GDM1 (cell line): ENCODE measurements around the gene CACNG4.
"Not testable (repeated sequence)": the region's sequence is repeated elsewhere in the genome, so short reads cannot be mapped to it uniquely, and the experiment has no call there.

Experiments used
- DNase-seq: peaks from one replicate; lab custom pipeline; 2025; lab: John Stamatoyannopoulos, UW

The CACNG4 gene

DNA sequence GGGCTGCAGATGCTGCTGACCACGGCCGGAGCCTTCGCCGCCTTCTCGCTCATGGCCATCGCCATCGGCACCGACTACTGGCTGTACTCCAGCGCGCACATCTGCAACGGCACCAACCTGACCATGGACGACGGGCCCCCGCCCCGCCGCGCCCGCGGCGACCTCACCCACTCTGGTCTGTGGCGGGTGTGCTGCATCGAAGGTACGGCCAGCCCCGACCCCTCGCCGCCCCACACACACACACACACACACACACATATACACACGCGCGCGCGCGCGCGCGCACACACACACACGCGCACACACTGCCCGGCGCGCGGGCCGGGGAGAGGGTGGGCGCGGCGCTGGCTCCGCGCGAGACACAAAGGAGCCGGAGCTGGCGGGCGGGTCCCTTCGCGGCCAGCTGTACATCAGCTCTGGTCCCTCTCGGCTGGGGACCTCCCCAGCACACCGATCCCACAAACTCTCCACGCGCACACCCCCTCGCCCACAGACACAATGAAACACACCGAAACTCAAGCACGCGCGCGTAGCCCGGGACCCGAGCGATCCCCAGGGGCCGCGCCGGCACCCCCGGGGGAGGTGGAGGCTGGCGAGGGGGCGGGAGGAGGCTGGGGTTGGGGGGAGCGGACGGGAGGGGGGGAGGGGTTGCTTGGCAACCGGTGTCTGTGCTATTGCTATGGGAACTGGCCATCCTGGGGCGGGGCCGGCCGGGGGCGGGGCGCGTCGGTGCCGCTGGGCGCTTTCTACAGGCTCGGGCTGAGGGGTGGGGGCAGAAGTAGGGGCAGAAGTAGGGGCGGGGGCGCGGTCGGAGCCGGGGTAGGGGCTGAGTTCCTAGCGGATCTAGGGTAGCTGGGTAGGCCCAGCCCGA lies 658 bp downstream of the CACNG4 start:
- DNase-seq = no peak

DNA sequence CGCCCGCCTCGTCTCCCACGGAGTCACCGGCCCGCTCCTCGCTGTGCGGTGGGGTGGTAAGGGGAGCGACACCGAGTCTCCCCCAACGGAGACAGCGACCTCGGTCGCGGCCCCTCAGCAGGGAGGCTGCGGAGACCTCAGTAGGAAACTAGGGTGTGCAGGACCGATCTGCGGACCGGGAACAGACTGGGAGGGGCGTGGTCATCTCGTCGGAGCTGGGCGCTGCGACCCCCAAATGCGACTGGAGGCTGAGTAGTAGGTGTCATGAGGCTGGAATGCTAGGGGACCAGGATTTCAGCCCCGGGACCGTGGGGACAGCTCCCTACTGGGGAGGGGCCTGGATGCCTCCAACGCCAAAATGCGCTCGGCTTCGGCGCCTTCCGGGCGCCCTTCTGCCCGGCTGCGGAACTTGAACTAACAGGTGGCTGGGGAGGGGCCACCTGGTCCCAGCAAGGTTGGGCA lies 1.3 kb downstream of the CACNG4 start:
- DNase-seq = no peak

DNA sequence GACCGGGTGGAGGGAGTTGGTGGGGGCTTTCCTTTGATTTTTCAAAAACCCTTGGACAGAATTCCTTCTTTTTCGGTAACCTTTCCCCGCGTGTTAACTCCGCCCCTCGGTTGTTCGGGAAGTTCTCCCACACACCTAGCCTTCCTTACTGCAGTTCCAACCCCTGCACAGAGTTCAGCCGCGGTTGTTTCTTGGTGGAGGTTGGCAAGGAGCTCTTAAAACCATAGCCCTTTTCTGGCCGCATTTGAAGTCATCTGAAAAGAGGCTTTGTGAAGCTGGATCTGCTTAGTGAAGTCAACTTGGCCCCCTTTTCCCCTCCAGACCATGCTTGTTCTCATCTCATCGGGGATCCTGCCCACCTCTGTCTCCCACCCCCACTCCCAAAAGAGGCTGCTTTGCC lies 1.8 kb downstream of the CACNG4 start:
- no peak for DNase-seq

DNA sequence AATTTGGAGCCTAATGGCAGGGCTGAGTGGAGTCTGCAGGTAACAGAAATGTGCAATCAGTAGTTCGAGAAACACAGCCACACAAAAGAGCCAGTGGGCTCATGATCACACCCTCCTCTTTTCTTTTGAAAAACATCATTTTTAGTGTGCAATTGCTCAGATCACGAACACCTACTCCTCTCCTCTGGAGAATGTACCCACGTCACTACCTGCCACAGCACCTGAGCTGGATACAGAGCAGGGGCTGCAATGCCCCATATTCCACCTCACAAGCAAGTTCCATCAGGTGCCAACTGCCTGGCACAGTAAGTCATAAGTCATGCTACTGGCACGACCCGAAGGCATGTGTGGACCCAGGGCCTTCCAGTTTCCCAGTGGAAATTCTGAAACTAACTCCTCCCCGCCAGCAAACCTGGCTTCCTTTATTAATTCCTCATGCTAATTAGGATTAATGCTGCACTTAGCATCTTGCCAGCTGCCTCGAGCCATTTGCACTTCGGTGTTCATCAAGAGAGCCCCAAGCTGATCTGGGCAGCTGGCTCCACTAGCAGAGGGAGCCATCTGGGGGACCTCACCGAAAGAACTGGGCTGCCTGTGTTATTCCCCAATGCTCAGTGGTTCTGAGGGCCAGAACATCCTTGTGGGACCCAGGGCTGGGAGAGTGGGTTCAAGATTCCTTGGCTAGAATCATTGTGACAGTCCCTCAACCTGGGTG lies 2.4 kb downstream of the CACNG4 start:
- DNase-seq = no peak

DNA sequence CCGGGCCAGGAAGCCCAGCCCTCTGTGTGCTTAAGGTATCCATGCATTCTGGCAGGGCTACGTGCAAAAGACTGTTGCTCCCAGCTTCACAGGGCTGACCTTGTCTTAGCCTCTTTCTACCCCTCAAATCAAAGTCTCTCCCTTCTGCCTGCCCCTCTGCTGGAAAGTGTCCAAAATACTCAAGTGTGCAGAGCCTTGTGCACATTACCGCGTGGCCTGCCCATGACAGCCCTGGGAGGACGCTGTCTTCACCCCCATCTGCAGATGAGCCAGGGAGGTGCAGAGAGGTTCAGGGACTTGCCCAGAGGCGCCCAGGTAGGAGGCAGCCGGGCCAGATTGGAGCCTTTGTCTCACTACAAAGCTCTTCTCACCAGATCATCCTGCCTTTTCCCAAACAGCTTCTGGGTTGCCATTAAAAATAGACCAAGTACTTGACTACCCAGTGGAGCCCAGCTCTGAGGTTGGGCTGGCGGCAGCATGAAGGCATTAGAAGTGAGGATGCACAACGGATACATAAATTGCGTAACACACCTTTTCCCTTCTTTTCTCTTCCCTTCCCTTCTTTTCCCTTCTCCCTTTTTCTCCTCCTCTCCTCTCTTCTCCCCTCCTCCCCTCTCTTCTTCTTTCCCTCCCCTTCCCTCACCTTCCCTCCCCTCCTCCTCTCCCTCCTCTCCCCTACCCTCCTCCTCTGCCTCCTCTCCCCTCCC lies 3.5 kb downstream of the CACNG4 start:
- no peak for DNase-seq

DNA sequence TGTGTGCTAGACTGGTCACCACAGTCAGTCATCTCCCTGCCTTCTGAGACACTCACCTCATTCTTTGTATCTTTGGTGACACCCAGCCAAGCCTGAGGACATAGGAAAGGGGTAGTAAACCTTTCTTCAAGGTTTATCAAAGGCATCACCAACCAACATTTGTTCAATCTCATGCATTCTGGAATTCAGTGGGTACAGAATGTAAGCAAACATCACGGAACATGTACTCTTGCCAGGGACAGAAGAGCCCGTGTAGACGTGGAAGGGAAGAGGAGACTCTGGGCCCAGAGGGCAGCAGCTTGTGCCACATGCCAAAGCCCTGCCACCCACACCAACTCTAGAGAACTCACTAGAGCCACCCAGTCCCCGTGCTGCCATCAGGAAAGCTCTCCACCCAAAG lies 4.4 kb downstream of the CACNG4 start:
- no peak for DNase-seq

DNA sequence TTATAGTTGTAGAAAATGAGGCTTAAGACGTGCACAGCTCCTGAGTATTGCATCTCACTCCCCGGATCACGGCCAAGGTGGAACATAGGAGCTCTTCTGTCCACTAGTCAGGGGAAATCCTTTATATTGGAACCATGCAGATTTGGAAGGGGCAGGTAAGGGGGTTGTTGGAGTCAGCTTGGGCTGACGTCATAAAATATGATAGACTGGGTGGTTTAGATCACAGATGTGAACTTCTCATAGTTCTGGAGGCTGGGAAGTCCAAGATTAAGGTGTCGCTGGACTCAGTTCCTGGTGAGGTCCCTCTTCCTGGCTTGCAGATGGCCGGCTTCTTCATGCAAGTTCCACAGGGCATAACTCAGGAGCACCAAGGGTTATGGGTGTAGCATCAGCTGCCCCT lies 5.6 kb downstream of the CACNG4 start:
- no peak for DNase-seq

DNA sequence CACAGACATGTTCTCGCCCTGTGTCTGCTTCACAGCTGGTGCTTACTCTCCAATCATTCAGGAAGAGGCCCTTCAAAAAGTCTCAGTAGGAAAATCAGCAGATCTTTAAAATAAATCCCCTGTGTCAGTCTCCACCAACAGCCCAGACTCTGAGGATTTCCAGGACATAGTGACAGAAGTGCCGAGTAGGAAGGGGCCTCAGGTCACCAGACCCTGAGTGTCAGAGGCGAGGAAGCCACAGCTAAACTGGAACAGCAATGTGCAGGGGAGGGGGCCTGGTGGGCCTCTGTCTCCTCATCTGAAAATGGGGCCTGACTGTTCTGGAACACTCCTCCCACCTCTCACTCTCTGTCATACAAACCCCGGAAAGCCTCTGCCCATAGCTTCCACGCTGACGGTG lies 6.3 kb downstream of the CACNG4 start:
- DNase-seq = no peak

DNA sequence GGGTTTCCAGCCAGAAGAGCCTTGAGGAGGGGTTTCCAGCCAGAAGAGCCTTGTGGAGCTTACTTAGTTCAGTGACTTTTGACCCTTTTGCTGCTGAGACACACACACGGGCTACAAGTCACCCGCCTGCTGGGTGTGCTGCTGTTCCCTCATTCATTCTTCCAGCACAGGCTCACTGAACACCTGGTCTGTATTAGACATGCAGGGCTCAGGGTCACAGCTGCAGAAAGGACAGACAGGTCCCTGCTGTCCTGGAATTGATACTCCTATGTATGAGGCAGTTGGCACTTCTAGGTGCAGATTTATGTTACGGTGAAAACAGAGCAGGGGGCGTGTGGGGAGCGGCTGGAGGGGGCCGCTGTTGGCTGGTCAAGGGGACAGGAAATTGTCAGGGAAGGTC lies 6.8 kb downstream of the CACNG4 start:
- DNase-seq = no peak

DNA sequence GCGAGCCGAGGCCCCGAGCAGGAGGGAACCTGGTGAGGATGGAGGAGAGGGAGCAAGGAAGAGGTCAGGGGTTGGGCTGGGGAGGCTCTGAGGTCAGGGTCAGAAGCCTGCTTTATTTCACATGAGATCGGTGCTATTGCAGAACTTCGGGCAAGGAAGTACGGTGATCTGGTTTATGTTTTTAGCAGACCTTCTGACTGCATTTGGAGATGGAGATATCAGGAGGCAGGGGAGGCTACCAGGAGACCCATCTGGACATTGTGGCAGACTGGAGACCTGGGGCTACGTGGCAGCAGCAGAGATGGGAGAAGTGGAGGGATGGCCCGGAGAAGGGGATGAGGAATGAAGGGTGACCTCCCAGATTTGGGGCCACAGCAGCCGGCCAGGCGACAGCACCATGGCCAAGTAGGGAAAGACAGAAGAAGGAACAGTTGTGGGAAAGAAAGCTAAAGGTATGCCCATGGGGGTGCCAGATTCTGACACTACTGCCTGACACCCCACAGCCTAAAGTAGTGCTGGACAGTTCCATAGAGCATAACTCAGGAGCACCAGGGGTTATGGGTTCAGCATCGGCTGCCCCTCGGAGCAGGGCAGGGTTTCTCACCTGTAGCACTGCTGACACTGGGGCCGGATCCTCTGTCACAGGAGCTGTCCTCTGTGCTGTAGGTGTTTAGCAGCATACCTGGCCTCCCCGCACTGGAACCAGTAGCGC lies 7.4 kb downstream of the CACNG4 start:
- DNase-seq = no peak

DNA sequence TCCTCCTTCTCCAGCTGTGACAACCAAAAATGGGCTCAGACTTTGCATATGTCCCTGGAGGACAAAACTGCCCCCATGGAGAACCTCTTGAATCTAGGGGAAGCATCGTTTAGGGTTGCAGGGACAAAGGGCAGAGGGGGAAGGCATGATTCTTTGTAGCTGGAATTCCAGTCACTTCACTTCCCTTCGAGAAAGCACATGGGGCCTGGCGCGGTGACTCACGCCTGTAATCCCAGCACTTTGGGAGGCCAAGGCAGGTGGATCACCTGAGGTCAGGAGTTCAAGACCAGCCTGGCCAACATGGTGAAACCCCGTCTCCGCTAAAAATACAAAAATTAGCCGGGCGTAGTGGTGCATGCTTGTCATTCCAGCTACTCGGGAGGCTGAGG lies 7.9 kb downstream of the CACNG4 start:
- not testable (repeated sequence) for DNase-seq

DNA sequence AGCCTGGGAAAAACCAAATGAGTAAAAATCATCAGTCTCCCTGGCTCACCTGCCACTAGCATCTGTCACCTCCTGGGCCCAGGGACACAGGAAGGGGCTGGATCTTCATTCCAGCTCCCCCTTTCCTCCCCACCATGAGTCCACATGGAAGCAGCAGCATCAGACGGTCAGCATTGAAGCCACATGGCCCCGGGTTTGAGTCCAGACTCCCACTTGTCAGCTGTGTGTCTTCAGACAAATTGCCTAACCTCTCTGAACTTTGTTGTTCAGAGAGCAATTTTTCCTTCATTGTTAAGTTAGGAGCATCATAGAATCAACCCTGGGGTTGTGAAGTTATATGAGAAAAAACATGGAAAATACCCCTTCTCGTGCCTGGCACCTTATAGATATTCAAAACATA lies 10.7 kb downstream of the CACNG4 start:
- no peak for DNase-seq

DNA sequence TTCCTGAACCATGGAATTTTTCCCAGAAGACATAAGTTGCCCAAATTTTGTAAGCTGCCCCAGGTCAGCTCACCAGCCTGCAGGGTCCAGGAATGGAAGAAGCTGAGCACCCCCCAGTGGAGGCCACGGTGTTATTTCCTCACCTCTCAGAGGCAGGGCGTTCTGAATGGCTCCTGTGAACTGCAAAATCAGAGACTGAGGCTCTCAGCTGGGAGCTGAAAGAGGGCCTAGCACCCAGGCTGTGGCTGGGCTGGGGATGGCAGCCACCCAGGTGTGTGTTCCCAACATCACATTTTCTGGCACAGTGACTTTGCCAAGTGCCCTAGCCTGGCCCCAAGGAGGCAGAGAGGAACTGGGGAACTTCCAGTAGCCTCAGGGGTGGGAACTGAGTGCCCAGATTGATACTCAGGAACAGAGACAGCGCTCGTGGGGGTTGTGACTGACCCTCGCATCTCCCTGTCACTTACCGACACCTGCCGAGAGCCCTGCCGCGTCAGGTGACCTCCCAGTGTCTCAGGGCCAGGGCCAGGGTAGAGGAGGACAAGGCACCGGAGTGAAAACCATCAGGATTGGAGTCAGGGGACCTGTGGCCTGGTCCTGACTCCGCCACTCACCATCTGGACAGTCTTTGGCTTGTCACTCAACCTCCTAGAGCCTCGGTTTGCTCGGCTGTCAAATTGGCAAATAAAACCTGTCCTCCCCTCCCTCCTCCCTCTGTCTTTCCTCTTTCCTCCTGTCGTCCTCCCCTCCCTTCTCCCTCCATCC lies 11.3 kb downstream of the CACNG4 start:
- no peak for DNase-seq

DNA sequence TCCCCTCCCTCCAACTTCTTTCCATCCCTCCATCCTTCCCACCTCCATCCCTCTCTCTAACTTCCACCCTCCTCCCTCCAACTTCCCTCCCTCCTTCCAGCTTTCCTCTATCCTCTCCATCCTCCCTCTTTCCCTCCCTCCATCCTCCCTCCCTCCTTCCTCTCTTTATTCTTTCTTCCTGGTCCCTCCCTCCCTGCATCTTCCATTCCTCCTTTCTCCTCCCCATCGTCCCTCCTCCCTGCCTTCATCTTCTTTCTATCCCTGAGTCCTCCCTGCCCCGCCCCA lies 11.8 kb downstream of the CACNG4 start:
- no peak for DNase-seq

DNA sequence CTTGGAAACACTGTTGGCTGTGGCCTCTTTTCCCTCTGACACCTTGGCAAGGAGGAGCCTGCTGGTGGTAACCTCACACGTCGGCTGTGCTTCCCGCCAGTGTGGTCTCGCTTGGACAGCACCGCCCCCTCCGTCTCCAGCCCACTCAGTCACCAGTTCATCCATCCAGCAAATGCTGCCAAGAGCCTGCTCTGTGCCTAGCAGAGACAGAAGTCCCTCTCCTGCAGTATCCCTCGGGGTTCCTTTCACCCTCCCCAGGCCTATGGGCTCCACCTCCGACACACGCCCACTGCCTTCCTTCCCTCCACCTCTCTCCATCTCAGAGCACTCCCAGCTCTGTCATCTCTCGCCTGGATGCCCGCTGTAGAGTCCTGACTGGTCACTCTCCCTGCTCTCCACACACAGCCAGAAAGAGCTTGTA lies 12.3 kb downstream of the CACNG4 start:
- DNase-seq = no peak

DNA sequence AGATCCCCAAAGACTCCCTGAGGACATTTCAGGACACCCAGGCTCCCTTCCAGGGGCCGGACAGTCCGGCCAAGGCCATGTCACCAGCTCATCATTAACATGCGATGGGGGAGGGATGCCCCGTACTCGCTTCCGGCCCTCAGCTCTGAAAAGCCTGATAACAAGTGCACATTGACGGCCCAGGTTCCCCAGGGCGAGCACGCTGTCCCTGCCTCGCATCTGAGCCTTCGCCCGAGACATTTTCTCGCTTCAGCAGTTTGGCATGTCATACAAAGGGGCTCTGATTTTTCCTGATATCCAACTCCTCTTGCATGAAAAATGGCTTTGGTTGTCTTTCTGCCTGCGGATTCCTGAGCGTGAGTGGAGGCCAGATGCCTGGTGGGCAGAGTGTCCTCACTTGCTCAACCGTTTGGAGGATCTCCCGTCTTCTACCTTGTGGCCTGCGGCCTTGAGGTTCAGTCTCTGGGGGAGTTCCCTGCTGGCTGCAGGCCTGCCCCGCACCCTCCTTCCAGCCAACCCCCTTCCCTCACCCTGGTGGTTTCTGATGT lies 14.1 kb downstream of the CACNG4 start:
- no peak for DNase-seq

DNA sequence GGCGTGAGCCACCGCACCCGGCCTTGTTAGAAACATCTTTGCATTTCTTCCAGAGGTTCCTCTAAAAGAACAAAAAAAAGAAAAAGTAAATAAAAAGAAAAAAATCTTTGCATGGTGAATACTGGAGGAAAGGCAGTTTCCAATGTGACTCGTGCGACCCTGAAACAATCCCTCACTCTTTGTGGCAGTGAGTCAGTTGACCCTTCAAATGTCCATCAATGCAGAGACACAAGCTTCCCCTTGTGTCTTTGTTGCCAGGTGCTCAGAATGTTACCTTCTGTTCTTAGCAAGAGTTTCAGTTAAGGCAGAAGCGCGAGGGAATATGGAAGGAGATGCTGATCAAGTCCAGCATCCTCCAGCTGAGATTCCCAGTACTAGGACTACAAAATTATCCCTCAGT lies 16.4 kb downstream of the CACNG4 start:
- DNase-seq = no peak

DNA sequence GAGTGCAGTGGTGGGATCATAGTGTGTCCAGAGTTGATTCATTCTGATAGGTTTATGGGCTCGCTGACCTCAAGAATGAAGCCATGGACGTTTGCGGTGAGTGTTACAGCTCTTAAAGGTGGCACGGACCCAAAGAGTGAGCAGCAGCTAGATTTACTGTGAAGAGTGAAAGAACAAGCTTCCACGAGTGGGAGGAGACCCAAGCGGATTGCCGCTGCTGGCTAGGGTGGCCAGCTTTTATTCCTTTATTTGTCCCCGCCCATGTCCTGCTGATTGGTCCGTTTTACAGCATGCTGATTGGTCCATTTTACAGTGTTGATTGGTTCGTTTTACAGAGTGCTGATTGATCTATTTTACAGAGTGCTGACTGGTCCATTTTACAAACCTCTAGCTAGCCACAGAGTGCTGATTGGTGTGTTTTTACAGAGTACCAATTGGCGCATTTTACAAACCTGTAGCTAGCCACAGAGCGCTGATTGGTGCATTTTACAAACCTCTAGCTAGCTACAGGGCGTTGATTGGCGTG lies 17.5 kb downstream of the CACNG4 start:
- no peak for DNase-seq

DNA sequence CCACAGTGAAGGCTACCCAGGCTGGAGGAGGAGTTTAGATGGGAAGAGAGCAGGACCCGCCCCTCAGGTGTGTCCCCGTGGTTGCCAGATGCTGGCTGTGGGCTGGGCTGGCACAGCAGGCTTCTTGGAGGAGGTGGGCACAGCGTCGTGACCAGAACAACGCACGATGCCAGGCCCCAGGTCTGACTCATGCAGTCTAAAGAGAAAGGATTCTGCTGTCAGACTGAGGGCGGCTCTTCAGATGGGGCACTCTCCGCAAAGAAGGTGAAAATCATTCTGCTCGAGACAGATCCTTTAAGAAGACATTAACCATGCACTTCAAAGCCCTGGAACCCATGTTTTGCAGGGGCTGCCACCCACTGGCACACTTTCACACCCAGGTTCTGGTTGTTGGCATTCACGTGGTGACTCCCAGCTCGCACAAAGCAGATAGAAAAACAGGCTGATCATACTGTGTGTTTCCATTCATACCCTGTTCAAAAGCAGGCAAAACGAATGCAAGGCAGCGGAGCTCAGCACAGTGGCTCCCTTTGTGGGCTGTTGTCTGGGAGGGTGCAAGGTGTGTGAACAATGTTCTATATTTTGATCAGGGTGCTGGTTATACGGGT lies 19.0 kb downstream of the CACNG4 start:
- DNase-seq = no peak

DNA sequence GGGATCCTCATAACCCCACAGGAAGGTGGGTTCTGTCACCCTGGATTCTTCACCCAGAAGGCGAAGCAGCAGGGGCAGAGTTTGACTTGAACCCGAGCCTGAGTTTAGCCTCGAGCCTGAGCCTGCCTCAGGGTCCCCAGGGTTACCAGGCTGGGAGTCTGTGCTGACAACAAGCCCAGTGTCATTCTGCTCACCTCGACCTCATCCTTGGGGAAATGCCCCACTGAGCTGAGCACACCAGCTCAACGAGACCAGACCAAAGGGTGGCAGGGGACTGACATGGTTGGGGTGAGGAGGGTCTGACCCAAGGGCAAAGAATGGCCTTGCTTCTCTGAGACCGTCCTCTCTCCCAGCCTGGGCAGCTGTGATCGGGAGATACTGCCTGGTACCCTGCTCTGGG lies 20.2 kb downstream of the CACNG4 start:
- no peak for DNase-seq
